PC-9 (cell line): Measurements from ENCODE around the gene S100PBP. TPM values are rescaled to one million over a fixed set of nuclear protein-coding genes. Genes with fewer than 3 reads are reported as not detected.

Experiments used
- BruUV-seq: library from RNA; stranded (reverse); fragments of 400-500 nt; replicated peaks from 2 replicates; lab custom pipeline; 2021; lab: Mats Ljungman, UMichigan
- CTCF ChIA-PET: fragments of 300-600 bp; sonication (Branson Sonifier 250); formaldehyde crosslinking; loops from one replicate; lab custom pipeline; 2022; ENCODE audit warnings: antibody characterized with exemption; lab: Charles Lee
- POLR2A ChIA-PET: fragments of 300-600 bp; sonication (Branson Sonifier 250); formaldehyde crosslinking; loops from one replicate; lab custom pipeline; 2022; ENCODE audit warnings: antibody characterized with exemption; ENCODE audit not compliant: unreplicated experiment; lab: Charles Lee
- DNase-seq, 2 experiments: peaks; one replicate each; pipeline versions ENCODE4 v3.0.0 to v3.0.0-alpha.2; 2015 to 2022; ENCODE audit warnings: mixed read lengths in 1 of 2
- H2AFZ ChIP-seq: fragments of 200-600 bp; sonication (generic); 2 replicates; pipeline ENCODE4 v1.8.1; 2017; ENCODE audit warnings: antibody characterized with exemption
- H3F3A ChIP-seq: fragments of 200-600 bp; sonication (generic); 2 replicates; pipeline ENCODE4 v1.8.1; 2017; ENCODE audit warnings: antibody characterized with exemption, mild to moderate bottlenecking, low read depth; ENCODE audit not compliant: insufficient read depth
- H3K27ac ChIP-seq: fragments of 200-600 bp; sonication (generic); 2 replicates; pipeline ENCODE4 v1.6.1; 2016; ENCODE audit warnings: mixed run types
- H3K27me3 ChIP-seq: fragments of 200-600 bp; sonication (generic); 2 replicates; pipeline ENCODE4 v1.6.1; 2016; ENCODE audit warnings: low read depth, mixed run types; ENCODE audit not compliant: insufficient read depth
- H3K36me3 ChIP-seq: fragments of 200-600 bp; sonication (generic); 2 replicates; pipeline ENCODE4 v1.6.1; 2016; ENCODE audit warnings: low read depth, mixed run types
- H3K4me1 ChIP-seq: fragments of 200-600 bp; sonication (generic); replicated peaks from 2 replicates; pipeline ENCODE4 v1.6.1; 2016; ENCODE audit warnings: mixed run types; ENCODE audit not compliant: insufficient read depth
- H3K4me2 ChIP-seq: fragments of 200-600 bp; sonication (generic); 2 replicates; pipeline ENCODE4 v1.6.1; 2017; ENCODE audit warnings: mixed run types
- H3K4me3 ChIP-seq: fragments of 200-600 bp; sonication (generic); 2 replicates; pipeline ENCODE4 v1.6.1; 2016; ENCODE audit warnings: mixed run types
- H3K79me2 ChIP-seq: fragments of 200-600 bp; sonication (generic); 2 replicates; pipeline ENCODE4 v1.6.1; 2017; ENCODE audit warnings: low read depth, mixed run types
- H3K9me2 ChIP-seq: fragments of 200-600 bp; sonication (generic); 2 replicates; pipeline ENCODE4 v1.8.1; 2017; ENCODE audit warnings: mild to moderate bottlenecking; ENCODE audit not compliant: insufficient read depth
- H3K9me3 ChIP-seq: fragments of 200-600 bp; sonication (generic); 2 replicates; pipeline ENCODE4 v1.8.1; 2016; ENCODE audit warnings: low read depth; ENCODE audit not compliant: insufficient read depth
- H4K20me1 ChIP-seq: fragments of 200-600 bp; sonication (generic); 2 replicates; pipeline ENCODE4 v1.8.1; 2017; ENCODE audit not compliant: insufficient read depth
- EZH2 ChIP-seq: fragments of 200-600 bp; sonication (generic); IDR thresholded peaks from 2 replicates; pipeline ENCODE4 v1.8.0; 2017; ENCODE audit warnings: antibody characterized with exemption, low read depth
- intact Hi-C: fragments of 100-400 bp; cut with micrococcal nuclease; formaldehyde crosslinking; loops from one replicate; pipeline ENCODE4 v1.10.0; 2022; ENCODE audit not compliant: unreplicated experiment
- total RNA-seq: library from RNA; stranded (reverse); gene quantifications from 2 replicates; pipeline ENCODE4 v1.2.3, GENCODE V29; 2021
- TF ChIP-seq, protein P1 (sequence below): fragments of 200-600 bp; sonication (generic); conservative IDR thresholded peaks from 2 replicates; pipeline ENCODE4 v1.6.1; 2017; ENCODE audit warnings: mixed run types, antibody characterized with exemption, mild to moderate bottlenecking, moderate library complexity

Gene S100PBP
- total RNA-seq, 1 experiment from 2014 or later, result 42.4 TPM

DNA sequence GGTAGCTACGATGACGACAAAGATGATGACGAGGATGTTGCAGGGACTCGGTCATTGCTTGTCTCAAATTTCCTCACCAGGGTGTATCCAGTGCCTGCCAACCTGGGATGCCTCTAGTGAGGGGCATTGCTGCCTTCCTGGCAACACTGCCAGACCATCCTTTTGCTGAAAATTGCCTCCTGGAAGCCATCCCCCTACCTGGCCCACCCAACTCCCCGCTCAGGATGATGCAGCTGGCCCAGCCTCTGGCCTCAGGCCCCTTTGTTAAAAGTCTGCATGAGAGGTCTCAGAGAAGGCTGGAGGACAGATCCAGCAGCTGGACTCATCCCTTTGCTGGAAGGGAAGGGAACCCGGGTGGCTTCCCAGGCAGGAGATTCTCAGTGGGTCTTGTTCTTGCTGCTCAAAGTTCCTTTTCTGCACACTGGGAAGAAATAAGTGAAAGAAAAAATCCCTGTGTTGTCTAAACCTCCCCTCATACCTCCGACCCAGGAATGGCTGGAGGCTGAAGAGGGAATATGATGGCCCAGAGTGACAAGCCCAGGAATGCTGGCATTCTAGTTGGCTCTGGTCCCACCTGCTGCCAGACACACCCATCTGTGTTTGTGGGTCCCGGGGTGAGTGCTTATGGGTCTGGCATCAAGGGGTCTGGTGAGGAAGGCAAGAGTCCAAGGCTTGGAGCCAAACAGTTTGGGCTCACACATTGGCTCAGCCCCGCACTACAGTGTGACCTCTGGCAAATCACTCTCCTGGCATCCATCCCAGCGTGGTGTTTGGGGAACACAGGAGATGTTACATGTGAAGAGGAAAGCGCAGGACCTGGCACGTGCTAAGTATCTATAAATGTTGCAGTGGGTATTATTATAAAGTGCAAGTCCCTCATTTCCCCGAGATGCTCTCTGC is 60.0 kb downstream of the S100PBP start:
- Histone ChIP-seq H3K36me3 (no peaks in the 10 kb centered on the region), H3K4me2 (no peak overlapping the region), H3K9me3 (no peaks in the 10 kb centered on the region), H3K4me1 (no peaks in the 10 kb centered on the region), H3K27ac (no peak overlapping the region), H4K20me1 (no peaks in the 10 kb centered on the region), H3K79me2 (no peaks in the 10 kb centered on the region), H2AFZ (no peak overlapping the region), H3F3A (peaks cover 10% of the 10 kb centered on the region; the same call in 1 of the 2 replicates), H3K4me3 (no peak overlapping the region), H3K9me2 (no peaks in the 10 kb centered on the region), H3K27me3 (no peaks in the 10 kb centered on the region)
- no TSS peak for BruUV-seq
- no peak for DNase-seq
- ChIA-PET CTCF (interaction anchor here (0.5 to 0.9 kb wide), 2 partner anchors 21 to 70 kb away, joined by 3 to 5 read pairs; no protein-coding TSS in a partner anchor), POLR2A (no interaction called here)
- no peak for TF ChIP-seq EZH2
- TF ChIP-seq, protein P1, sequence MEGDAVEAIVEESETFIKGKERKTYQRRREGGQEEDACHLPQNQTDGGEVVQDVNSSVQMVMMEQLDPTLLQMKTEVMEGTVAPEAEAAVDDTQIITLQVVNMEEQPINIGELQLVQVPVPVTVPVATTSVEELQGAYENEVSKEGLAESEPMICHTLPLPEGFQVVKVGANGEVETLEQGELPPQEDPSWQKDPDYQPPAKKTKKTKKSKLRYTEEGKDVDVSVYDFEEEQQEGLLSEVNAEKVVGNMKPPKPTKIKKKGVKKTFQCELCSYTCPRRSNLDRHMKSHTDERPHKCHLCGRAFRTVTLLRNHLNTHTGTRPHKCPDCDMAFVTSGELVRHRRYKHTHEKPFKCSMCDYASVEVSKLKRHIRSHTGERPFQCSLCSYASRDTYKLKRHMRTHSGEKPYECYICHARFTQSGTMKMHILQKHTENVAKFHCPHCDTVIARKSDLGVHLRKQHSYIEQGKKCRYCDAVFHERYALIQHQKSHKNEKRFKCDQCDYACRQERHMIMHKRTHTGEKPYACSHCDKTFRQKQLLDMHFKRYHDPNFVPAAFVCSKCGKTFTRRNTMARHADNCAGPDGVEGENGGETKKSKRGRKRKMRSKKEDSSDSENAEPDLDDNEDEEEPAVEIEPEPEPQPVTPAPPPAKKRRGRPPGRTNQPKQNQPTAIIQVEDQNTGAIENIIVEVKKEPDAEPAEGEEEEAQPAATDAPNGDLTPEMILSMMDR, result no peak
- intact Hi-C loops, result loop anchor here (10.0 kb wide), 2 partner anchors 433 to 597 kb away; partner anchors contain the start of gene ZSCAN20

DNA sequence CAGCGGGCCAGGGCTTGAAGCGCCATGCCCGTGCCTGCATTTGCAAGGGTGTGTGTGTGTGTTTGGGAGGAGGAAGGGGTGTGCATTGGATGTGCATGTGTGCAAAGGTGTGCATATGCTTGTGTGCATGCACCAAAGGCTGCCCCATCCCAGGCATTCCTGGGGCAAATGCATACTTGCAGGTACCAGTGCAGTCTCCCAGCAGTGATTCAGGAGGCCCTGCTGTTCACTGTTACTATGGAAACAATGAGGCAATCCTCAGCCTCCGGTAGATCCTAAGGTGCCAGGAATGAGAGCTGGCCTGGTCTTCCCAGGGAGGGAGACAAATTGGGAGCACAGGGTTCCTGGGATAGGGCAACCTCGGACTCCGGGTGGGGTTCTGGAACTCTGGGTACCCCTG is 60.7 kb downstream of the S100PBP start:
- intact Hi-C loops, result loop anchor here (10.0 kb wide), 2 partner anchors 433 to 597 kb away; partner anchors contain the start of gene ZSCAN20
- Histone ChIP-seq H3F3A (peaks cover 10% of the 10 kb centered on the region; the same call in 1 of the 2 replicates), H3K9me3 (no peaks in the 10 kb centered on the region), H3K79me2 (no peaks in the 10 kb centered on the region), H3K4me2 (no peak overlapping the region), H2AFZ (no peak overlapping the region), H3K36me3 (no peaks in the 10 kb centered on the region), H3K4me1 (no peaks in the 10 kb centered on the region), H3K4me3 (no peak overlapping the region), H4K20me1 (no peaks in the 10 kb centered on the region), H3K27me3 (no peaks in the 10 kb centered on the region), H3K27ac (no peak overlapping the region), H3K9me2 (no peaks in the 10 kb centered on the region)
- ChIA-PET CTCF (interaction anchor here (0.6 to 0.9 kb wide), 5 partner anchors 21 to 208 kb away, joined by 3 to 5 read pairs (median 3); no protein-coding TSS in a partner anchor), POLR2A (interaction anchor here (0.6 kb wide), 2 partner anchors 123 to 203 kb away, joined by 3 read pairs; partner anchors contain the start of gene AZIN2)
- BruUV-seq, result no TSS peak
- peak in 1 of 2 experiments; percentile 56 for DNase-seq
- TF ChIP-seq, protein P1, result no peak
- TF ChIP-seq EZH2, result no peak

DNA sequence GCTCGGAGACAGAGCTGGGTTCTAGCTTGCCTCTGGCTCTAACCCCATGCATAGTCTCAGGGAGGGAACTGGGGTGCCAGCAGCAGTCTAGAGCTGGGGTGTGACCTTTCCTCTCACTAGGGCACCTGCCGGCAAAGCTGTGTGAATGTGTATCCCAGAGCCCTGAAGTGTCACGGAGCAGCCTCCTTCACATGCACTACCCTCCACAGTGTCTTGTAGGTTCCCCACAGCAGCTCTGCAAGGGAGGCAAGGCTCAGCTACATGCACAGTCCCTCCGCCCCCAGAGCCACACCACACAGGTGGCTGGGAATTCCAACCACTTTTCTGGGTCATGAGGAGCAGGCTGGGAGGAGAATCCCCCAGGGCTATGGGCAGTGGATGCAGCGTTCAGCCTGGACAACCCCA is 61.2 kb downstream of the S100PBP start:
- intact Hi-C loops, result loop anchor here (10.0 kb wide), 2 partner anchors 434 to 596 kb away; partner anchors contain the start of gene ZSCAN20
- POLR2A ChIA-PET, result interaction anchor here (0.6 kb wide), 2 partner anchors 123 to 202 kb away, joined by 3 read pairs; partner anchors contain the start of gene AZIN2

More for the DNA sequence above, 61.2 kb downstream of the S100PBP start:
- Histone ChIP-seq H3K9me2 (no peaks in the 10 kb centered on the region), H2AFZ (no peak overlapping the region), H3K9me3 (no peaks in the 10 kb centered on the region), H3K27me3 (no peaks in the 10 kb centered on the region), H3K4me2 (no peak overlapping the region), H3K27ac (no peak overlapping the region), H3K36me3 (no peaks in the 10 kb centered on the region), H3K79me2 (no peaks in the 10 kb centered on the region), H4K20me1 (no peaks in the 10 kb centered on the region), H3K4me1 (no peaks in the 10 kb centered on the region), H3F3A (peaks cover 10% of the 10 kb centered on the region; the same call in 1 of the 2 replicates), H3K4me3 (no peak overlapping the region)
- no peak for DNase-seq
- CTCF ChIA-PET, result interaction anchor here (0.6 to 0.9 kb wide), 5 partner anchors 20 to 208 kb away, joined by 3 to 5 read pairs (median 3); no protein-coding TSS in a partner anchor
- TF ChIP-seq, protein P1, result no peak
- TF ChIP-seq EZH2, result no peak
- no TSS peak for BruUV-seq
